Measurements from ENCODE around the gene MRGPRE.

- TF ChIP-seq ZNF274 (IDR thresholded peaks at IDR 0.05; ENCODE audit: low read depth, low read length) (no peak), YY1 (IDR thresholded peaks at IDR 0.05; ENCODE audit: insufficient read depth, insufficient read length) (no peak), SUZ12 (IDR thresholded peaks at IDR 0.05; ENCODE audit: extremely low read depth, insufficient read depth, insufficient read length) (no peak)
Measured at GRCh38 chr11:3197044-3197695, 35.0 kb downstream of the MRGPRE start.
